ENCODE measurements around the gene CCSER2.

CCSER2 gene

DNA sequence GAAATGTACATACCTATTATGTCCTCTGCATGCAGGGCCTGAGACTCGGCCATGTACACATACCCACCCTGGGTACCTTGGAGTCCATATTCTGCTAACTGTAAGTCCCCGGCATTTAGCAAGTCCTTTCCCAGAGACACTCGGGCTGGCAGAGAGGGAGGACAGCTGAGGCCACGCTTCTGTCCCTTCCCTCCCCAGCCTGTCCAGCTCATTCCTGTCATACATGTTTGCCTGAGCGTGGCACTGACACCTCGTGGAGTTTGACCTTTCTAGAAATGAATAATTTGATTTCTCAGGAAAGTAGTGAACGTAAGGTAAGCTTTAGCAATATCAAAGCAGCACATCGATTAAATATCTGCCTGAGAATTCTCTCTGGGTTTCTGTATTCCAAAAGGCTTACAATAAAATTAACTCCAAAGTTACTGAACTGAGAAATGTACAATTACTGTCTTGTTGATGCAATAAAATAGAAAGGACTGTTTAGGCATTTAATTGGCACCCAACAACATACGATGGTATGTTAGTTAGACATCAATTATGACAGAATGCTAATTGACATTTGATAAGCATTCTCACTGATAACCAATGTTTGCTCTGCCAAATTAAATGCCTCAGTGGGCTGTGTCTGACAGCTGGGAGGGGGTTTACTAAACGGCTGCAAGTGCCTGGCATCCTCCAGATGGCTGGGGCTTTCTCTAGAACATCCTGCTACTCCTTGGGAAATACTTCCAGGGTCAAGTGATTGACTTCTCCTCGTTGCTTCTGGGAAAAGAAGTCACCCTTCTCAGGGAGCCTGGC is 221.2 kb downstream of the CCSER2 start:
- Mint-ChIP-seq H3K27ac (no peak overlapping the region), H3K36me3 (ENCODE audit: low read depth) (no peaks in the 10 kb centered on the region)

DNA sequence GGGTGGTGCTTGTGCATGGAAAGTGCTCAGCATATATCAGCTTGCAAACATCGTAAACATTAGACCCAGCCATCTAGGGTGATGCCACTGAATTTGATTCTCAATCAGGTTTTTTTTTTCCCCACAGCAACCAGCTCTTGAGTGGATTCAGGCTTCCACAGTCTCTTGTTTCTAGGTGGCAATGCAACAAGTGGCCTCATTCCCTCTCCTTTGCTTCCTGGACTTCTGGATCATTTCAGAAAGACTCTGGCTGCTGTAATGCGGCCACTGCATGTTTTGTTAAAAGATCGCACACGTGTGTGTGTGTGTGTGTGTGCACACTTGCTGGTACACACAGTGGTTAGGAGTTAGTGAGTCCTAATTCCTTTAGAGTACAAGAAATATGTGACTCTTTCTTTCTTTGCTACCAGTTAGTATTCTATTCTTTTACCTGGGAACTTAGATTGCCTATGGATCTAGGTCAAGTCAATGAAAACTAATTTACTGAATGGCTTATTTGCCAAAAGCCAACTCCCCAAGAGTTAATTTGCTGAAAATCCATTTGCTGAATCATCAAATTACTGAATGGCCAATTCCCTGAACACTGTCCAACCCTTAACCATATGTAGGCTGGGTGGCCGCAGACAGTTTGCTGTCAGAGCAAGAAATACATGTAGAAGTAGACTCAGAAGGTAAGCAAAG is 222.5 kb downstream of the CCSER2 start:
- Mint-ChIP-seq H3K9me3 (no peaks in the 10 kb centered on the region), H3K4me1 (peaks cover 5% of the 10 kb centered on the region), H3K36me3 (ENCODE audit: low read depth) (no peaks in the 10 kb centered on the region), H3K27ac (peak overlapping the region in 1 of 3 experiments; percentile 6), H3K4me3 (no peak overlapping the region), H3K27me3 (ENCODE audit: low read depth) (peaks cover 11% of the 10 kb centered on the region)
- TF ChIP-seq, protein P1, sequence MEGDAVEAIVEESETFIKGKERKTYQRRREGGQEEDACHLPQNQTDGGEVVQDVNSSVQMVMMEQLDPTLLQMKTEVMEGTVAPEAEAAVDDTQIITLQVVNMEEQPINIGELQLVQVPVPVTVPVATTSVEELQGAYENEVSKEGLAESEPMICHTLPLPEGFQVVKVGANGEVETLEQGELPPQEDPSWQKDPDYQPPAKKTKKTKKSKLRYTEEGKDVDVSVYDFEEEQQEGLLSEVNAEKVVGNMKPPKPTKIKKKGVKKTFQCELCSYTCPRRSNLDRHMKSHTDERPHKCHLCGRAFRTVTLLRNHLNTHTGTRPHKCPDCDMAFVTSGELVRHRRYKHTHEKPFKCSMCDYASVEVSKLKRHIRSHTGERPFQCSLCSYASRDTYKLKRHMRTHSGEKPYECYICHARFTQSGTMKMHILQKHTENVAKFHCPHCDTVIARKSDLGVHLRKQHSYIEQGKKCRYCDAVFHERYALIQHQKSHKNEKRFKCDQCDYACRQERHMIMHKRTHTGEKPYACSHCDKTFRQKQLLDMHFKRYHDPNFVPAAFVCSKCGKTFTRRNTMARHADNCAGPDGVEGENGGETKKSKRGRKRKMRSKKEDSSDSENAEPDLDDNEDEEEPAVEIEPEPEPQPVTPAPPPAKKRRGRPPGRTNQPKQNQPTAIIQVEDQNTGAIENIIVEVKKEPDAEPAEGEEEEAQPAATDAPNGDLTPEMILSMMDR (IDR thresholded peaks at IDR 0.05; ENCODE audit: unreplicated experiment in 3 of 3): no peak

More for the DNA sequence above, 221.2 kb downstream of the CCSER2 start:
- Mint-ChIP-seq H3K9me3 (no peaks in the 10 kb centered on the region), H3K4me1 (peaks cover 5% of the 10 kb centered on the region), H3K27me3 (ENCODE audit: low read depth) (peaks cover 11% of the 10 kb centered on the region), H3K4me3 (no peak overlapping the region)
- TF ChIP-seq, protein P1 (IDR thresholded peaks at IDR 0.05; ENCODE audit: unreplicated experiment in 3 of 3): no peak

DNA sequence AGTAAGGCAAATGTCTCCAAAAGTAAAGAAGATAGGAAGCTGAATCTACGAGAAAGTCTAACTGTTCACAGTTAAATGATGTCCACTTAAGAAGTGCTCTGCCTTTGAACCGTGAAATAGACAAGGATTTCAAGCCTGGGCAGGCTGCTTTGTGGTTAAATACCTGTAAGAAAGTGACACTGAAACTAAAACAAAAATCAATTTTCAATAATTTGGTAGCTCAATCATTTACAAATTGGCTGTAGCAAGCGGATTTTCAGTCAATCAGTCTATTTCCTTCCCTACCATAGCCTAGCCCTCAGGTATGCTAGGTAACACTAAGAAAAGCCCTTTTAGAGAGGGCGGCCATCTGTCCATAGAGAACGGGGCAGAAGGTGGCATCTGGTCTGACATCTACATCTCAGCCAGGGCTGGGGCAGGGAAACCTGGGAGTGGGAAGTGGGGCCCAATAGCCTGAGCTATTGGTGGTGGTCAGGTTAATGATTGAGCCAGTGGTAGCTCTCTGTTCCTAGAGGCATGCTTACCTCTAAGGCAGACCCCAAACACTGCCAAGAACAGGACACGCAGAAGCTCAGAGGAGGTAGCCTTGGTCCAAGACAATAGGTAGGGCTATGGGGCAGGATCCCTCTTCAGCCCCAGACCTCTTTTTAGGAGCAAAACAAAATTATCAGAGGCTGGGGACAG is 223.2 kb downstream of the CCSER2 start:
- no peaks in the 10 kb centered on the region for H3K9me3 Mint-ChIP-seq
- no peaks in the 10 kb centered on the region for H3K36me3 Mint-ChIP-seq (ENCODE audit: low read depth)
- peak overlapping the region in 1 of 3 experiments; percentile 6 for H3K27ac Mint-ChIP-seq
- peaks cover 11% of the 10 kb centered on the region for H3K27me3 Mint-ChIP-seq (ENCODE audit: low read depth)
- peaks cover 5% of the 10 kb centered on the region for H3K4me1 Mint-ChIP-seq
- no peak overlapping the region for H3K4me3 Mint-ChIP-seq
- TF ChIP-seq, protein P1 (IDR thresholded peaks at IDR 0.05; ENCODE audit: unreplicated experiment in 3 of 3): no peak

DNA sequence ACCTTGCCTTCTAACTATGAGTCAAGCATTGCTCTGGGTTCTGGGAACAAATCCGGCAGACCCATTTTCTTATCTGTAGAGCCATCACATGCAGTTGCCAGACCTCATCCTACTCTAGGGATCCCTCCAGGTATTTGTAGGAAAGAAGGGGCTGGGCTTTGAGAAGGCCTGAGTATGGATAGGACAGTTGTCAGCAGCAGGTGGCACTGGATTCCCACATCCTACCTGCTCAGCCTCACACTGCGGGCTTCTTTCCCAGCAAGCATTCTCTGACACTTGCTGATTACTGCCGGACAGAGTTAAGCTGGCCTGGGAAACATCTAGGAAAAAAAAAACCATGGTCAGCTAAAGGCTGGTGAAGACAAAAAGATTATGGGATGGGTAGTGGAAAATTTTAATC is 224.1 kb downstream of the CCSER2 start:
- TF ChIP-seq, protein P1 (IDR thresholded peaks at IDR 0.05; ENCODE audit: unreplicated experiment in 3 of 3): no peak
- H3K4me3 Mint-ChIP-seq: no peak overlapping the region
- peaks cover 5% of the 10 kb centered on the region for H3K4me1 Mint-ChIP-seq
- no peaks in the 10 kb centered on the region for H3K36me3 Mint-ChIP-seq (ENCODE audit: low read depth)
- H3K27me3 Mint-ChIP-seq (ENCODE audit: low read depth): peaks cover 11% of the 10 kb centered on the region
- H3K27ac Mint-ChIP-seq: no peak overlapping the region
- H3K9me3 Mint-ChIP-seq: no peaks in the 10 kb centered on the region

DNA sequence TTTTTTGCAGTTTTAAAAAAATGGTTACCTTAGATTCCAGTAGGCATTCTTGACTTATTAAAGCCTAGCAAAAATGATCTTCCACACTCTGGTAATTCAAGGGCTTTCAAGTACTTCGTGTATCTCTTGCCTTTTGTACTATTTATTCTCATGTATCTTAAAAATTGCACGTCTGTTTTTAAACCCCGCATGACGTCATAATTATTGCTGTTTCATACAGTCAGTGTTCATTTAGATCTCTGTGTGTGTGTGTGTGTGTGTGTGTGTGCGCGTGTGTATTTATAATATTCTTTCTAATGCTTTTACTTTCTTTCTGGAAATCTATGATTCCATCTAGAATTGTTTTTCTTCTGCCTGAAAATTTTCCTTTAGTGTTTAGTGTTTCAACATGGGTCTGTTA is 234.2 kb downstream of the CCSER2 start:
- Mint-ChIP-seq H3K4me3 (no peak overlapping the region), H3K4me1 (no peaks in the 10 kb centered on the region), H3K27me3 (ENCODE audit: low read depth) (no peaks in the 10 kb centered on the region), H3K27ac (no peak overlapping the region), H3K9me3 (no peaks in the 10 kb centered on the region), H3K36me3 (ENCODE audit: low read depth) (no peaks in the 10 kb centered on the region)
- TF ChIP-seq, protein P1 (IDR thresholded peaks at IDR 0.05; ENCODE audit: unreplicated experiment in 3 of 3): no peak
